ENCODE measurements around the gene TUBE1.
A peak's percentile ranks its signal among the peaks of the same experiment; 100 is the strongest.
"Not testable (repeated sequence)": the region's sequence is repeated elsewhere in the genome, so short reads cannot be mapped to it uniquely, and the experiment has no call there.

Gene TUBE1

GRCh38 chr6:112062966-112063365 is 24.3 kb downstream of the TUBE1 start:
- no peak for DNase-seq

- no peak for DNase-seq
These were observed 25.7 kb downstream of the TUBE1 start for GRCh38 chr6:112061605-112062004.

- no peak for DNase-seq
These were observed 28.8 kb downstream of the TUBE1 start for GRCh38 chr6:112058243-112059032.

- no peak for DNase-seq
These were observed 32.6 kb downstream of the TUBE1 start for GRCh38 chr6:112054555-112055190.

GRCh38 chr6:112054001-112054400 is 33.3 kb downstream of the TUBE1 start, which contains the start of gene CCN6:
Gene CCN6, plus strand, starts transcription at chr6:112054104. Its CDS starts 254 bp downstream, at chr6:112054358.
- DNase-seq, result no peak

- DNase-seq, result not testable (repeated sequence)
These were observed 36.0 kb downstream of the TUBE1 start for GRCh38 chr6:112051251-112051740.

- DNase-seq, result no peak
These were observed 36.9 kb downstream of the TUBE1 start for GRCh38 chr6:112050429-112050828.

- DNase-seq, result no peak
These were observed 37.3 kb downstream of the TUBE1 start for GRCh38 chr6:112049996-112050395.

- no peak for DNase-seq
These were observed 38.1 kb downstream of the TUBE1 start for GRCh38 chr6:112049026-112049799.

GRCh38 chr6:112047523-112047922 is 39.8 kb downstream of the TUBE1 start:
- not testable (repeated sequence) for DNase-seq

GRCh38 chr6:112044856-112045255 is 42.4 kb downstream of the TUBE1 start:
- no peak for DNase-seq

- DNase-seq, result no peak
These were observed 43.1 kb downstream of the TUBE1 start for GRCh38 chr6:112044196-112044595.

GRCh38 chr6:112043032-112044007 is 44.0 kb downstream of the TUBE1 start:
- DNase-seq, result peak; percentile 96

GRCh38 chr6:112041535-112041934 is 45.7 kb downstream of the TUBE1 start:
- no peak for DNase-seq

- DNase-seq, result no peak
These were observed 46.3 kb downstream of the TUBE1 start for GRCh38 chr6:112040956-112041355.

GRCh38 chr6:112039431-112039770 is 47.9 kb downstream of the TUBE1 start:
- no peak for DNase-seq

GRCh38 chr6:112038756-112039430 is 48.4 kb downstream of the TUBE1 start:
- DNase-seq, result no peak

- DNase-seq, result no peak
These were observed 49.0 kb downstream of the TUBE1 start for GRCh38 chr6:112038268-112038667.

- peak; percentile 51 for DNase-seq
These were observed 49.5 kb downstream of the TUBE1 start for GRCh38 chr6:112037783-112038216.

- peak; percentile 54 for DNase-seq
These were observed 51.1 kb downstream of the TUBE1 start for GRCh38 chr6:112036088-112036637.

- no peak for DNase-seq
These were observed 52.7 kb downstream of the TUBE1 start for GRCh38 chr6:112034616-112034995.

Data from activated CD4-positive, alpha-beta T cell treated with anti-CD3 and anti-CD28 coated beads for 48 hours (primary cell).